Left kidney (tissue), 2 donors: ENCODE measurements around the gene ZNF683. TPM values are rescaled to one million over a fixed set of nuclear protein-coding genes. Genes with fewer than 3 reads are reported as not detected.
A peak's percentile ranks its signal among the peaks of the same experiment; 100 is the strongest.
"Not testable (repeated sequence)": the region's sequence is repeated elsewhere in the genome, so short reads cannot be mapped to it uniquely, and the experiment has no call there.

Source experiments
- DNase-seq: peaks from one replicate; pipeline ENCODE4 v3.0.0-alpha.2; 2013
- polyA plus RNA-seq: library from polyadenylated mRNA; unstranded; fragments of 120-200 nt; gene quantifications from one replicate; pipeline ENCODE4 v1.2.1, GENCODE V29; 2013; ENCODE audit not compliant: insufficient read length

The ZNF683 gene
- polyA plus RNA-seq, 1 donor = not detected

DNA sequence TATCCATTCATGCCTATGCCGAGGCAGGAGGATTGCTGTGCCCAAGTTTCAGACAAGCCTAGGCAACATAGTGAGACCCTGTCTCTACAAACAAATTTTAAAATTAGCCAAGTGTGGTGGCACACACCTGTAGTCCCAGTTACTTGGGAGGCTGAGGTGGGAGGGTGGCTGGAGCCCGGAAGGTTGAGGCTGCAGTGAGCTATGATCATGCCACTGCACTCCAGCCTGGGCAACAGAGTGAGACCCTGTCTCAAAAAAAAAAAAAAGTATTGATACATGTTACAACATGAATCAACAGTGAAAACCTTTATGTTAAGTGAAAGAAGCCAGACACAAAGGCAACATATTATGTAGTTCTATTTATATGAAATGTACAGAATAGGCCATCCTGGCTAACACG, 12.5 kb upstream of the ZNF683 start:
- DNase-seq = not testable (repeated sequence)

DNA sequence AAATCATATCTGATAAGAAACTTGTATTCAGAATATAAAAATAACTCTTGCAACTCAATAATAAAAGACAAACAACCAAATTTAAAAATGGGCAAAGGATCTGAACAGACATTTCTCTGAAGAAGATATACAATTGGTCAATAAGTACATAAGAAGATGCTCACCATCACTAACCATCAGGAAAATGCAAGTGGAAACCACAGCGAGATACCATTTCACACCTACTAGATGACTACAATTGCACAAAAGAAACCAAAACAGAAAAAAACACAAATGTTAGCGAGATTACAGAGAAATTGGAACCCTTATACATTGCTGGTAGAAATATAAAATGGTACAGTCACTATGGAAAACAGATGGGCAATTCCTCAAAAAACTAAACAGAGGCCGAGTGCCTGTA, 11.5 kb upstream of the ZNF683 start:
- no peak for DNase-seq

DNA sequence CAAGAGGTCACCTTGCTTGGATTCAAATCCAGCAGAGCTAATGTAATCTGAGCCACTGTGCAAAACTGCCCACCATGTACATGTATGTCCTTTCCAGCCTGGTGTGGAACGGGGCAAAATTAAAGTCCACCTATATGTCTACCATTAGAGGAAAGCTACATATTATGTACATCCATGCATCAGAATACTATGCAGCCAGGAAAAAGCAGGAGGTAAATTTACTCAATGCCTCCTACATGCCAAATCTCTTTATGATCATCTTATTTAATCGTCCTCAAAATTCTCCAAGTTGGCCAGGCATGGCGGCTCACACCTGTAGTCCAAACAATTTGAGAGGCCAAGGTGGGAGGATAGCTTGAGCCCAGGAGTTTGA, 6.3 kb upstream of the ZNF683 start:
- DNase-seq = no peak

- no peak for DNase-seq
Observed at GRCh38 chr1:26378088-26378878, 5.7 kb upstream of the ZNF683 start.

- DNase-seq = no peak
Observed at GRCh38 chr1:26376050-26376449, 3.5 kb upstream of the ZNF683 start.

DNA sequence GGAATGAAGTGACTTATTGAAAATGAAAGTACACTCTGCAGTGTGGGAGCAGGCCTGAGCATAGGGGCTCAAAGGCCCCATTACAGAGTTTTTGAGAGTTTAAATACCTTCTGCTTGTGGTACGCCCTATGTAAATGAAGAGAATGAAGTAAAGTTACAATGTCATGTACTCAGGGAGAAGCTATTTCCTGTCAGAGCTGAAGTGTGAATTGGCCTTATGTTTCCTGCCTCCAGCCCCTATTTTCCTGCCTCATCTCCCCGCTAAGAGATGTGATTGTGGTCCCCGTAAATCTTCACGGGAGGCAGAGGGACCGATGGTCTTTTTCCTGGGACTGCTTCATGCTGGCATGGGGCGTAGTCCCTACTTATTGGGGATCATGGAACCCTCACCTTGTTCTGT, 2.5 kb upstream of the ZNF683 start:
- no peak for DNase-seq

DNA sequence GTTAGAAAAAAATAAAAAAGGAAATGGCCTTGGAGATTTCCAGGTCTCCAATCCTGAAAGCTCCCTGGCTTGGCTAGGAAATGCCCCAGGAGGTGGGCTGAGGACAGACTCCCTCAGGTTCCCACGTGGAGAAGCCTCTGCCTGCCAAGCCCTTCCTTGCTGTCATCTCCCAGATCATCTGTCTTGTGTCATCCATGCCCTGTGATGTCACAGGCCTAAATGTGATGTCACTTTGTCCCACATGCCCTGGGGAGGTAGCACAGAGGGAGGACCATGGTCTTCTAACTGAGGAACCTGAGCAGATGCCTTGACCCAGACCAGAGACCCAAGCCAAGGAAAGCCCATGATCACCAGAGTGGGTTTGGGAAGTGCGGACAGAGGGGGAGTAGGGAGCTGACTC, 1.8 kb upstream of the ZNF683 start:
- DNase-seq = not testable (repeated sequence)

- no peak for DNase-seq
Observed at GRCh38 chr1:26373789-26374188, 1.2 kb upstream of the ZNF683 start.

DNA sequence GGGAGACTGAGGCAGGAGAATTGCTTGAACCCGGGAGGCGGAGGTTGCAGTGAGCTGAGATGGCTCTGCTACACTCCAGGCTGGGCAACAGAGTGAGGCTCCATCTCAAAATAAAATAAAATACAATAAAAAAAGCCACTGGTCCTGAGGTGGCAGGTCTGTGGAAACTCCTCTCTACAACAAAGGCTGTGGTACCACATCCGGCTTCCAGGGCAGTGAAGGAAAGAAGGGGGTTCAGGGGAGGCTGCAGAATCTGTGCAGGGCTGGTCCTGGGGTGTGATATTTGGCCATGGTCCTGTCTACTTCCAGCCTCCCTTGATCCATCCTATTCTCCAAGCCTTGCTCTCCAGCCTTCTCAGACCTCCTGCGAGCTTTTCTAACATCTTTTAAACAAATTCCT, 731 bp upstream of the ZNF683 start:
- no peak for DNase-seq

DNA sequence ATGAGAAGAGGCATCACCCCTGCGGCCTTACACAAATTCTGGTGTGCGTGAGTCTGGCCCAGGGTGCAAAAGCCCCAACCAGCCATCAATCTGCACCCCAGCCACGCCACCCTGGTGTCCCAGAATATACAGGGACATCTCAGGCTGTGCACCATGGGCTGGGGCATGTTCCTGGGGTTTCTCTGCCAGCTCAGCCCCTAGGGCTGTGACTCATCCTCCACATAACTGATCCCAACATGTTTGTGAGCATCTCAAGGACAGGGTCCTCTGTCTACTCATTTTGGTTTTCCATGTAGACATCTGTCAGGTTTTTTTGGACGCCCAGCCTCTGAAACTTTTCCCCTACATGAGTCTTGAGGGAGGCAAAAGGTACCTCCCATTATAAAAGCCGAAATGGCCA, 511 bp downstream of the ZNF683 start:
- no peak for DNase-seq

DNA sequence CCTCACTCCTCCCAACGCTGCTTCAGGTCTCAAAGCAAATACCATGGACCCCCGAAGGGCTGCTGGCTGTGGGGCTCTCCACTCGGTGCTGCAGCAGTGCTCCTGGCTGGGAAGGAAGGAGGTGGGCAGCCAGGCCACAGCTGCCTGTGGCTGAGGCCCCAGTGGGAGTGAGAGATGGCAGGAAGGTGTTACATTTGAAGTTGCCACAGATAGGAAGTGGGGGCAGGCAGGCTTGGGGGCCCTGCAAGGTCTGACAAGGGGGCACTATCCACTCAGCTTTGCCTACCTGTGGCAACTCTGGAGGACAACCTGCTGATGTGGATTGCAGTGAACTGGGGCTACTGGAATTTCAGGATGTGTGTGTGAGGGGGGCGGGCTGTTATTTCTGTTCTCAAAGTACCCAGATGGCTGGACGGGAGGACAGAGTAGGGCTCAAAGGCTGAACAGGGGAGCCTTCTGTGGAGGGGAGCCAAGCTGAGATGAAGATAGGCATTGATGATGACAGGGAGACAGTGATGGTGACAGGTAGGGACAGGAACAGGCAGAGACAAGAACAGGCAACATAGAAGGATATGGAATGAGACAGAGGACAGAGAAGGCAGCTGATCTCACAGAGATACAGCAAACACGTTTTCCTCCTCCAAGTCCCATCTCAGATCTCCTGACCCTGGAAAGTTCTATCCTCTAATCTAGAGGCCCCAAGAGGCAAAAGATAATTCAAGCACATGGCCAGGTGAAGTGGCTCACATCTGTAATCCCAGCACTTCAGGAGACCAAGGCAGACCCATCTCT, 1.8 kb downstream of the ZNF683 start:
- DNase-seq = no peak

GRCh38 chr1:26368486-26368885, 4.1 kb downstream of the ZNF683 start:
- DNase-seq = no peak

DNA sequence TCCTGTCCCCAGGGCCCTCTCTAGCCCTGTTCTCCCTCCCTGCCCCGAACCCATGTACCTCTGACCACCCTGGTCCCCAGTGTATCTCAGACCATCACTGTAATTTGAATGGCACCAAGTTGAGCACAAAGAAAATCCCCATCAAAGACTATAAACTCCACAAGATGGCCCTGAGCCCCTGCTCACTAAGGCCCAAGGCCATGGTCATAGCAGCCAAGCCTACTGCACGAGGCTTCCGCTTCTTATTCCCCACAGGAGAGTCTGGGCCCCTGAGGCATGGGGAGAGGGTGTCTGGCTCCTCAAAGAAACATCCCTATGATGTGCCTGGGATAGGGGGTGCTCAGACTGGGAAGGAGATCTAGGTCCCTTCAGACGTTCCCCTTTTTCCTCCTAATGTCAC, 4.5 kb downstream of the ZNF683 start:
- no peak for DNase-seq

DNA sequence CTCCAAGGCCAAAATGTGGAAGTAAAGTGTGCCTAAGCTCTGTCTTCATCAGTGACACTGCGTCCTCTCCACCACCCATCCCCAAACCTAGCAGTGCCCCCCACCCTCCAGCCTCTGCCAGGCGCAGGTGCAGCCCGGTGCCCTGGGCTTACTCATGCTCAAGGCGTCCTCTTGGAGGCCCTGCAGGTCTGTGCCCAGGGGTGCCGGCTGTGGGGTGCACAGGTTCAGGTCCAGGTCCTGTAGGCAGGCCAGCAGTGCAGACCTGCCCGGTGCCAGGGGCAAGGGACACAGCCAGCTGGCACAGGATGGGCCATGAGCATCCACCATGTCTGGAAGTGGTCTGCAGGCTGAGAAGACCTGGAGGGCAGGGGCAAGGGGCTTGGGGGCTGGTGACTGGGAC, 5.1 kb downstream of the ZNF683 start:
- no peak for DNase-seq

DNA sequence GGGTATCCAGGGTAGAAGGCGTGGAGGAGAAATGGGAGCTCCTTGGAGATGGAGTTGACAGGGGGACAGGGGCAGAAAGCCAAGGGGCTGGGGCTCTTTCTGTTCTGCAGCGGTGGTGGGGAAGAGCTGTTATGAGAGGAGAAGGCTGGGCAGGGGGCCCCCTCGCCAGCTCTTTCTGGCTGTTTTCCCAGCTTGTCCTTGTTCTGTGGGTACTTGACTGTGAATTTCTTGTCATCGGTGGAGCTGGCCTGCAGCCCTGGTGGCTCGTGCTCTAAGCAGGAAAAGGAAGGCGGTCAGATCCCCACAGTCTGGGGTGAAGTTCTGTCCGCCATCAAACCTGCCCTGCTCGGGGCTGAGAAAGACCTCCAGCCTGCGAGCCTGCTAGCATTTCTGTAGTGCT, 7.6 kb downstream of the ZNF683 start:
- no peak for DNase-seq

DNA sequence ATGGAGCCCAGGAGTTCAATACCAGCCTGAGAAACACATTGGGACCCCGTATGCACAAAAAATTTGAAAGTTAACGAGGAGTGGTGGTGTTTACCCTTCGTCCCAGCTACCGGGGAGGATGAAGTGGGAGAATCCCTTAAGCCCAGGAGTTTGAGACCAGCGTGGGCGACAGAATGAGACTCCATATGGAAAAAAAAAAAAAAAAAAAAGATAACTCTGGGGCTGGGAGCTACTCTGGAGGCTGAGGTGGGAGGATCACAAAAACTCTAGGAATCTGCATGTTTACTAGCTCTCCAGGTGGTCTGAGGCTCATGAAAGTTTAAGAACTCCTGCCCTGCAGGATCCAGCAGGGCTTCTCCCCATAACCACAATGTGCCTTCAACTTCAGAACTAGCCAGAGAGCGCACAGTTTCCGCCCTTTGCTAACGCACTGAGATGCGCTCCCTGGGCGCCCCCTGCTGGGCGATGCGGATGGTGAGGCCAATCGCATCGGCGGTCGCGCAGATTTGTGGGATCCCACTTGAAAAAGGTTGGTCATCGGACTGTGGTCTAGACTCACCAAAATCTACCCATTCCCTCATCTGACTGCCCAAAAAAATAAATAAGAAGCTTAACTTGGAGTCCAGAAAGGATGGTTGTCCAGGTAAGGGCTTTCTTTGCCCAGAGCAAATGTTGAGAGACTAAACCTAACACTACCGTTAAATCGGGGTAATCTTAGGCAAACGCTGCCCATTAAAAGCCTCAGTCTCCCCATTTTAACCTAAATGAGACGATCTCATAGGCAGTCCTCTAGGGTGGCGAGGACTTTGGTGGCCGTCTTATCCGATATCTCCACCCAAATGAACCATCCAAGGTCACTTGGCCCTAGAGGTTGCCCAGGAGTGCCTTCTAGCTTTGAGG, 8.8 kb downstream of the ZNF683 start:
- peak; percentile 71 for DNase-seq

- no peak for DNase-seq
Observed at GRCh38 chr1:26362331-26362730, 10.2 kb downstream of the ZNF683 start.

DNA sequence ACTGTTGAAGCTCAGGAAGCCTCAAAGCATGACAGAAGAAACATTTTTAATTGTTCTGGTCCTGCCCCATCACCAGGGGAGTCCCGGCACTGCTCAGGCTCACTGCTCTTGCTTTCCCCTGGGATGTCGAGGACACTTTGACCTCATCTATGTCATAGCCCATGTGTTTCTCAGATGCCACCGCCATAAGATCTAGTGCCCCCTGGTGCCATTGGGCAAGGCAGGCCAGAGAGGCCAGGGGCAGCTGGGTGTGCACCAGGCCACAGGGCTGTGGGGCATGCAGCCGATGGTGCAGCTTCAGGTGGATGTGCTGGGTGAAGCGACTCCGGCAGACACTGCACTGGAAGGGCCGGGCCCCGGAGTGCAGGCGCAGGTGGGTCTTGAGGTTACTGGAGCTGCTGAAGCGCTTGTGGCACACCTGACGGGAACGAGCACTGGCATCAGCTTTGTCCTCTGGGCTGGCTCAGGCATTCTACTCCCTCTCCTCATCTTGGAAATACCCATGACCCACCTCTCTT, 10.9 kb downstream of the ZNF683 start:
- no peak for DNase-seq

- no peak for DNase-seq
Observed at GRCh38 chr1:26360807-26361604, 11.5 kb downstream of the ZNF683 start.

DNA sequence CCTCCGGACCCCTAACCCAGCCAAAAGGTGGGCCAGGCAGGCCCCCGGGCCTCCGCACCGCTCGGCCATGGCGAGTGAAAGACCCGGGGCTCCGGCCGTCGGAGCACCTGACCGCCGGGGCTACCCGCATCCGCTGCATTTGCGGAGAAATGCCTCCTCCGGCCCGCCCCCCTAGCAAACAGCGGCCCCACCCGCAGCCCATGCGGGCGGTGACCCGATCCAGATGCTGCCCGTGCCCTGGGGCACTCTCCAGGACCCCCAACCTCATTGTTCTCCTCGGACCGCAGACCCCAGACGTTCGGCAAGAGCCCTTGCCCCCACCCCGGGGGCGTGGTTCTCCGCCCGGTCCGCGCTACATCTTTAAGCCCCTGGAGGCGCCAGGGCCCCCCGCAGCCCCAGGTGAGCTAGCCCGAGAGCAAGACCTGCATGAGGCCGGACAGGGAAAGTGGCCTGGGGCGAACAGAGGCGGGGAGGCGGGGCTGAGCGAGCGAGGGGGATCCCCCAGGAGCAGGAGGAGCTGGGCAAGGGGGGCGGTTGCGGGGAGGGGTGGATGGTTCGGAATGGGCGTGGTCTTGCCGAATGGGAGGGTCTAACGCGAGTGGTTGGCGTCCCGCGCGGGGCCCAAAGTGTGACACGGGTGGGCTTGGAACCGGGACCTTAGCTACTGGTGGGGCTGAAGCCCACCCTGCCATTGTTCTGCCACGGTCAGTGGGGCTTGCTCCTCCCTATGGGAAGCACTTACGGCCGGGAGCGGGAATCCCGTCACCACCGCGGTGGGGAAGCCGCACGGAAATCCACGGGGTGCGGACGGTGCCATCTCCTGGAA, 12.4 kb downstream of the ZNF683 start:
- DNase-seq = no peak
